Measurements from ENCODE around the gene TXLNB.

GRCh38 chr6:139338795-139339194, 47.0 kb upstream of the TXLNB start:
- no peak for TF ChIP-seq POLR2A (IDR thresholded peaks at IDR 0.05; ENCODE audit: low read depth, low read length)
- no peak for TF ChIP-seq POLR2AphosphoS5 (IDR thresholded peaks at IDR 0.05; ENCODE audit: low read depth, low read length)
- no peak for TF ChIP-seq TAF1 (IDR thresholded peaks at IDR 0.05; ENCODE audit: low read depth, low read length)
- no peak for TF ChIP-seq SPI1 (IDR thresholded peaks at IDR 0.05; ENCODE audit: low read depth, low read length)
- TF ChIP-seq PAX5 (IDR thresholded peaks at IDR 0.05; ENCODE audit: insufficient read depth, low read length, severe bottlenecking), result no peak

Measured in GM12891 (cell line).